Measurements from ENCODE around the gene E2F8. TPM values are rescaled to one million over a fixed set of nuclear protein-coding genes. Genes with fewer than 3 reads are reported as not detected.
A peak's percentile ranks its signal among the peaks of the same experiment; 100 is the strongest.

E2F8 gene
- total and polyA plus RNA-seq, 8 donors, result 2.3 to 79.7 (median 41.8) TPM

DNA sequence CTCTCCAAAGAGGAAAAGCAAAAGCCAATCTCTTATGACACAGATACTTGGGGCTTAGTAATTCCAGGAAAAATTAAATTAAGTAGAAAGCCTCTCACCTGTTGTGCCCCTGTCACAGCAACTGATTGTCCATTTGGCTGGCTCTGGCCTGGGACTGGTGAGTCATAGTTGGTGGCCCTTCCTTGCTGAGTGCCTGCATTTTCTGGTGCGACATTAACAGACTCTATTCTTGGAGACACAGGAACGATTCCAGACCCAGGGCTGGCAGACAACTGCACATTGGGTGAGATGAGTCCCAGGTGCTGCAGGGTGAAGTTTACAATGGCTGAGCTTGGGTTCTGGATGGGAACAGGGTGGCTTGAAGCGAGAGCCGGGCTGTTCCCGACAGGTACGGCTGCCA, 15.6 kb downstream of the E2F8 start:
- intact Hi-C loops (cut with DNase I), result no loop called here
- ATAC-seq (no peak), DNase-seq (no peak)
- Histone ChIP-seq H3K27ac (no peak overlapping the region), H3K9me3 (no peaks in the 10 kb centered on the region), H3K36me3 (peaks cover 0 to 27% of the 10 kb centered on the region in 2 donors), H3K4me3 (no peak overlapping the region), H3K4me1 (no peaks in the 10 kb centered on the region), H3K27me3 (no peaks in the 10 kb centered on the region)
- no peak for TF ChIP-seq CTCF (IDR thresholded peaks at IDR 0.05)

DNA sequence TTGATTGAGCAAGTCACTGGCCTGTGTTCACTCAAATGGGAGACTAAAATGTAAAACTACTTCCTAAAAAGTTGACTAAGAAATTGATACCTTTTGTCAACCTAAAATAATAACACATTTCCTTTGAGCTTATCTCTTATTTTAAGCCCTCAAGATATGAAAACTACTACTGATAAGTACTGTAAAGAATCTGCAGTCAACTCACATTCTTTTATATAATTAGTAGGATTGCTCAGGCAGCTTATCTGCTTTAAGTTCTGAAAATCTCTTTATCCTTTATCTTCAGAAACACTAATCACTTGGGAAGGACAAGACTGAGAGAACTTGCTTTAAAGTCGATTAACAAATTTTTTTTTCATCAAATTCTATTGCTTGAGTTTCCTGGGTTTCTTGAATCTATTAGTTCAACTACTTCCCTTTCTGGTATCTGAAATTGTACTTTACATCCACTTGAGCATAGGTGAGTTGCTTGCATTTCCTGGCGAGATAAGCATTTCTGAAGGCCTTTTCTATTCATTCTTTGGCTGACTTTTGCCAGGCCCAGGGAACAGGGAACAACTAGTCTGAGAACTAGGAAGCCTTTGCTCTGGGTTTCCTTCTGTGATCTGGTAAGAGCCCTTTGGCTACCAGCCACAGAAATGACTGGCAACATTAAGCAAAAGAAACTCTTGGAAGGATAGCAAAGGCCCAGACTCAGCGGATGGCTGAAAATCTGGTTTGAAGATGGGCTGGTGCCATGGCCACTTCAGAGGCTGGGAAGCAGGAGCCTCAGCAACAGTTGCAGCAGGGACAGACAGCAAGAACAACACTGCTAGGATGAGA, 19.6 kb downstream of the E2F8 start:
- intact Hi-C loops (cut with DNase I), result no loop called here
- no peak overlapping the region for H3K4me3 ChIP-seq
- H3K36me3 ChIP-seq, result peaks cover 0 to 12% of the 10 kb centered on the region in 2 donors
- no peak for TF ChIP-seq CTCF (IDR thresholded peaks at IDR 0.05)
- peak; percentile 85 for ATAC-seq
- H3K9me3 ChIP-seq, result no peaks in the 10 kb centered on the region
- no peak overlapping the region for H3K27ac ChIP-seq
- DNase-seq, result peak in 2 of 4 donors; percentile 46 to 60
- no peaks in the 10 kb centered on the region for H3K27me3 ChIP-seq
- H3K4me1 ChIP-seq, result no peaks in the 10 kb centered on the region

DNA sequence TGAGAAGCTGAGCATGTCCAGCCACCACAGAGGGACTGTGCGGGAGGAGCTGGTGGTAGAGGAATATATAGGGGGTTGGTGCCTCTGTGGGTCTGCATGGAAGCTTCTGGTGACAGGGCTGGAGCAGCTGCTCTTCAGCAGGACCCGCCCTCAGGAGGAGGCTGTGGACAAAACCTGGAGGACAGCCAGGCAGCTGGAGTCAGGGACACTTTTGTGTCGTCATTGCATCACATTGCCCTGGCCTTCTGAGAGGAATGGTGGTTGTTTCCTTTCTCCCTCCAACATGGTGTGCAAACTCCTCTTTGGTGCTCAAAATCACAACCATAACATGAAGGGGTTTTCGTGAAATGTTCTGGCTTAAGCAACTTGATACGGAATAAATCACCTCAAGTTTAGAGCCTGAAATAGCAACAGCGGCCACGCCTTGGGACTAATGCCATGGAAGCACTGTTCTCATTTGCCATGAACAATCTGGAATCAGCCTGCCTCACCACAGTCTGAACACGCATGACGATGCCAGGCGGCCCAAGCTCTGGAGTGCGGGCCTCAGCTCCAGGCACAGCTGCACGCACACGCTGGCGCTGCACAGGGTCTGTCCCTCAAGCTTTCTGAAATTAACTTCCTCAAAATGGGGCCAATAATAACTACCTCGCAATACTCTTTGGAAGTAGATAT, 21.8 kb downstream of the E2F8 start:
- Histone ChIP-seq H3K27me3 (peaks cover 0 to 6% of the 10 kb centered on the region in 2 donors), H3K9me3 (no peaks in the 10 kb centered on the region), H3K4me3 (no peak overlapping the region), H3K27ac (no peak overlapping the region), H3K36me3 (peaks cover 0 to 8% of the 10 kb centered on the region in 2 donors), H3K4me1 (no peaks in the 10 kb centered on the region)
- no peak for ATAC-seq
- intact Hi-C loops (cut with DNase I), result no loop called here
- DNase-seq, result peak in 1 of 4 donors; percentile 32
- TF ChIP-seq CTCF (IDR thresholded peaks at IDR 0.05), result no peak

- Histone ChIP-seq H3K4me3 (no peak overlapping the region), H3K36me3 (peaks cover 0 to 2% of the 10 kb centered on the region in 2 donors), H3K27ac (no peak overlapping the region), H3K27me3 (peaks cover 0 to 9% of the 10 kb centered on the region in 2 donors), H3K4me1 (no peaks in the 10 kb centered on the region), H3K9me3 (no peaks in the 10 kb centered on the region)
- ATAC-seq (no peak), DNase-seq (no peak)
- intact Hi-C loops (cut with DNase I), result no loop called here
- no peak for TF ChIP-seq CTCF (IDR thresholded peaks at IDR 0.05)
These were observed 22.5 kb downstream of the E2F8 start for GRCh38 chr11:19218216-19218615.

GRCh38 chr11:19216709-19217374, 23.9 kb downstream of the E2F8 start:
- intact Hi-C loops (cut with DNase I), result no loop called here
- no peak overlapping the region for H3K4me3 ChIP-seq
- H3K9me3 ChIP-seq, result no peaks in the 10 kb centered on the region
- DNase-seq (no peak), ATAC-seq (no peak)
- TF ChIP-seq CTCF (IDR thresholded peaks at IDR 0.05), result no peak
- no peaks in the 10 kb centered on the region for H3K4me1 ChIP-seq
- peaks cover 0 to 9% of the 10 kb centered on the region in 2 donors for H3K27me3 ChIP-seq
- H3K36me3 ChIP-seq, result no peaks in the 10 kb centered on the region
- no peak overlapping the region for H3K27ac ChIP-seq
